ENCODE results near the gene PDCD10.
A peak's percentile ranks its signal among the peaks of the same experiment; 100 is the strongest.

The PDCD10 gene

DNA sequence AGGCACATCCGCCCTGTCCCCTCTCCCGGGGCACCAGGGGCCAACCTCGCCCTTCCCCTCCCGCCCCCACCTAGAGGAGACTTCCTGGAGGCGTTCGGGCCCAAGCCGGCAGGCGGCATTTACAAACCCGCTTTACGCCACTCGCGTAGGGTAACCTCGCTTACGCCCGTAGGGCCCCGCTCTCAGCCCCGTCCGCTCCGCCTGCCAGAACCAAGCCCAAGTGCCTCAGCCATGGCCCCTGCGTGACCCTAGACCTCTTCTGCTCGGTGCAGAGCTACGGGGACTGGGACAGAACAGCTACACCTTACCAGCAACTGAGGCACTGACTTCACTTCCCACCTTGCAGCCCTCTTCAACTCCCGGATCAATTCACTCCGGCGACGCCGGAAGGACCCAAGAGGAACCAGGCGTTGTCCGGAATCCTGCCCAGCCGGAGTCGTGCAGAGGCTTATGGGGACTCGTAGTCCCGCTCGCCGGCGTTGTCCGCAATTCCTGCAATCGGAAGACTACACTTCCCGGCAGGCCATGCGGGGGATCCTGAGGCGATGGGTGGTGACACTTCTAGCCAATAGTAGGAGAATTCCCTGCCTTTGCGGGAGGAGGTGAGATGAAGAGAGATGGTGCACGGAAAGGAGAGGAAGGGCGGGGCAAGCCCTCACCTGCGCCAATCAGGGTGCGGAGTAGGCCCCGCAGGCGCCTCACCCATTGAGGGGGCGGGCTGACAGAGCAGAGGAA lies at the start of gene PDCD10:
TSS of gene PDCD10 (minus strand) at position 395 of the 735 bp plus-strand sequence. CDS start 14,735 bp downstream, outside the sequence.
- DNase-seq (ENCODE audit: low read depth in 2 of 2) = peak; percentile 89 to 90

GRCh38 chr3:167783781-167784180 lies 49.1 kb upstream of the PDCD10 start:
- no peak for DNase-seq (ENCODE audit: low read depth in 2 of 2)

GRCh38 chr3:167780214-167780883 lies 45.7 kb upstream of the PDCD10 start:
- DNase-seq (ENCODE audit: low read depth in 2 of 2) = no peak

GRCh38 chr3:167777356-167777755 lies 42.7 kb upstream of the PDCD10 start:
- DNase-seq (ENCODE audit: low read depth in 2 of 2) = no peak

DNA sequence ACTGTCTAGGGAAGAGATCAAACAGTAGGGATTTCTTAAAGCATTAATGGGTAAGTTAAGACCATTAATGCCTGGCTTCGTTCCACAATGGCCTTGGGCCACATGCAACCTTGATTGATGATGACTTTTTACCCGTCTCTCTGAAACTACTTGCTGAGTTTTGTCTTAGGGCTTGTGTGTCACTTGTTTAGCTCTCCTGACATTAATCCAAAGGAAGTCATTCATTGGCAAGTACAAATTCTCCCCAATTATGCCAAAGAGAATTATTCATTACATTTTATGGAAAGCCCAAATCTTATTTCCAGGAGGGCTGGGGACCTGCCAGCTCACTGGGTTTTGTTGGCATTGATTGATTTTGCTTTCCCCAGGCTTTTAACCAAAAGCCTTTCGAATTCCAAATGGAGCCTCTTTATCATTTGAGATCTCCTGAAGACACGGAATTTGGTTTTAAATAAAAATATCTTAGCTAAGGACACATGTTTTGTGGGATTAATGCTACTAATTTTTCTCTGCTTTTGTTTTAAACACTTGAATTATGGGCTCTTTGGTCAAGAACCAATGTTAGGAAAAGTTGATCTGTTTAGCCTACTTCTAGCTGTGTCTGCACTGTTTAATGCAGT lies 41.5 kb upstream of the PDCD10 start:
- DNase-seq (ENCODE audit: low read depth in 2 of 2) = no peak

DNA sequence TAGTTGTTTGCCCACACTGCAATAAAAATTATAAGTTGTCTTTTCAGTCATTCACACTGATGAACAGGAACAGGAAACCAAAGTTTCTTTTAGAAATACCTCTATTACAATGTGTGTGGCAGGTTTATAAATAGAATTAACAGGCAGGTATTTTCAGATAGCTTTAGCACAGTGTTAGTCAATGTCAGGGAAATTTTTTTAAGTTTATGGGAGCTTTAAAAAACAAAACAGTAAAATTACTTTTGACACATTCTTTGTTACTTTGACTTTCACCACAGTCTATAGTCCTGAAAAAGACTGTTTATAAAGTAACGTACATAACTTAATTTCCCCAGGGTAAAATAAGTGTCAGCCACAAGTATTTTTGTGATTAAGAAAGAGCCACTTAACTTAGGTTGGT lies 38.9 kb upstream of the PDCD10 start:
- DNase-seq (ENCODE audit: low read depth in 2 of 2) = no peak

GRCh38 chr3:167772992-167773391 lies 38.3 kb upstream of the PDCD10 start:
- no peak for DNase-seq (ENCODE audit: low read depth in 2 of 2)

GRCh38 chr3:167762296-167762695 lies 27.6 kb upstream of the PDCD10 start:
- no peak for DNase-seq (ENCODE audit: low read depth in 2 of 2)

DNA sequence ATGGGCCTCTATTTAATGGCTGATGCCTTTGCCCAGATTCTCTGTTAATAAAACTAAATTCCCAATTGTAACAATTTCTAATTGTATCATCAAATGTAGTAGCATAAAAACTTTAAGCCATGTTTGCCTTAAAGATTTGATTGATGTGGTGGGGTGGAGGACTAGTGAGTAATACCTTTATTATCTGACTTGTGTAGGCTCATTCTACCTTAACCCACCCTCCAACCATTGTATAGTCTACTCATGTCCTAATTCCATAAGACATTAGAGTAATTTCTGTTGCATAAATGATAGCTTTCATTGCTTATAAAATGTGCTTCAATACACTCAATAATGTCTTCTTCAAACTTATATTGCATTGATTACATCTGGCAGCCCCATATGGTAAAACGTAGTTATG lies 26.6 kb upstream of the PDCD10 start:
- DNase-seq (ENCODE audit: low read depth in 2 of 2) = no peak

- no peak for DNase-seq (ENCODE audit: low read depth in 2 of 2)
Observed at GRCh38 chr3:167754049-167754448, 19.4 kb upstream of the PDCD10 start.

DNA sequence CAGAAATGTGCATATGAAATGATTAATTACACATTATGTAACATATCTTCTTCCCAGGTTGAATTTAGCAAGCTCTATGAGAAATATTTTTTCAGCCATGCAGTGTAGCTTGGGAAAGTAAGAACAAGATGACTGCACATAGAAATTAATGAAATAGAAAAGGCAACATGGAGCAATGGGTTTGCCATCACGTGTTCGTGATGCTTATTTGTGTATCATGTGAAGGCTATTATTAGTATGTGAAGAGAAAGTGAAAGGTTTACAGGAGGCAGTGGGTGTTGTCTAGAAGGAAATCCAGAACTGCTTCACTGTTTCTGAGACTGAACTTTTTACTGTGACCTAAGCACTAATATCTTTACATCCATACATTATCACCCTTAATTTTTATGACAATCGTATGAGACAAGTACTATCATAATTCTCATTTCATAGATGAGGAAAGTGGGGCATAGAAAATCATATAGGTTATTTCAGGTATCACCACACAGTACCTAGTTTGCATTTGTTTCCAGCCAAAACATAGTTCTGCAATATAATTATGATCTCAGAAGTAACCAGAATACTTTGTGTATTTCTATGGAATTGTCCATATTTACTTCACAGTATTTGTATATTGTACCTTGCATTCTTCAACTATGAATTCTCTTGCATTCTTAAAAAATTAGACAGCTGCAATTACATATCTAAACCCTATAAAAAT lies 15.7 kb upstream of the PDCD10 start:
- DNase-seq (ENCODE audit: low read depth in 2 of 2) = no peak

GRCh38 chr3:167749728-167750127 lies 15.0 kb upstream of the PDCD10 start:
- no peak for DNase-seq (ENCODE audit: low read depth in 2 of 2)

GRCh38 chr3:167749209-167749608 lies 14.5 kb upstream of the PDCD10 start:
- no peak for DNase-seq (ENCODE audit: low read depth in 2 of 2)

DNA sequence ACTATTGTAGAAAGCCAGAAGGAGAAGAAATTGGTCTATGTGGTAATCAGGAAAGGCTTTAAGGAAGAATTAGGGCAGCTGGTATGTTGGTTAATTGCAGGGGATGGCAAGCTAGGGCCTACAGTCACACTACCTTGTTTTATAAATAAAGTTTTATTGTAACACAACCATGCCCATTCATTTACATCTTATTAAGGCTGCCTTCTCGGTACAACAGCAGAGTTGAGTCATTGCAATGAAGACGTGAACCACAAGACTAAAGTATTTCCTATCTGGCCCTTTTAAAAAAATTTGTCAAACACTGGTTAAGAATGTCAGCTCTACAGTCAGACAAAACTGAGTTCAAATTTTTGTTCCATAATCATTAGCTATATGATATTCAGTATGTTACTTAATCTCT lies 9.1 kb upstream of the PDCD10 start:
- DNase-seq (ENCODE audit: low read depth in 2 of 2) = no peak

DNA sequence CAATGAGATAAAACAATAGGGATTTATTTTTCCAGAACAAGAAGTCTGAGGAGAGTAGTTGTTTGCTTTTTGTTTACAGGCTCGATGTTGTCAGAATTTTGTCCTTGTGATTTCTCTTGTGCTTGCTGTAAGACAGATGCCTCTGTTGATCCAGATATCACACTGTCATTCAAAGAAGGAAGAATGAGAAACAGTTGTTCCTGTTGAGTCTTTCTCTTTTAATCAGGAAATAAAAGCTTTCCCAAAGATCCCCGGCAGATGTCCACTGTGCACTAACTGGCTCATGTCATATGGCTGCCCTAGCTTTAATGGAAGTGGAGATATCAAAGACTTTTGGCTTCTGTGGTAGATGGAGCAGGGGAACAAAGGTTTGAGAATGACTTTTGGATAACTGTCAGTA lies 7.6 kb upstream of the PDCD10 start:
- no peak for DNase-seq (ENCODE audit: low read depth in 2 of 2)

DNA sequence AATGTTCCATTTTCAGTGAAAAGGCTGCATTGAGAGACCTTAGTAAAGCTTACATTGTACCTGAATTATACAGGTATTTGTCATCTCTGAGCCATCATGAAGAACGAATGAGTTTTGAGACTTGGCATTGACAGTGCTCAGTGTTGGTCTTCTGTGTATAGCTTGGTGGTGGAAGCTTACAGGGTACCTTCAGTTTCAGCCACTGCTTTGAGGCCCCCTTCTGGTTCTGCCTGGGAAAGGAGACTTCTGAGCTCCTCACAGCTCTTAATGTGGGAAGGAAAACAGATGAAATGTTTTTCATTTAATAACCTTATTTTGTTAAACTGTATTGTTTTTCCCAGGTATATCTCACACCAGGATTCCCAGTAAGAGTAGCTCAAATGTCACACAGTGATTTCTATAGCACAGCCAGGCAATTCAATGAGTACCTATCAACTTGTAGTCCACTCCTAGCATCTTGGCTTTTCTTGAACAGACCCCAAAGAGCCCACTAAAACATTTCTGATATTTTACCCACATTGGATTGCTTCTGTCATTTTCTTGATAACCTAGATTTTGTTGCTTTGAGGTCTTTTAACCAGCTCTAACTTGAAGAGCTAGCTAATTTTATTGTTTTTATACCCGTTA lies 6.4 kb upstream of the PDCD10 start:
- DNase-seq (ENCODE audit: low read depth in 2 of 2) = no peak

DNA sequence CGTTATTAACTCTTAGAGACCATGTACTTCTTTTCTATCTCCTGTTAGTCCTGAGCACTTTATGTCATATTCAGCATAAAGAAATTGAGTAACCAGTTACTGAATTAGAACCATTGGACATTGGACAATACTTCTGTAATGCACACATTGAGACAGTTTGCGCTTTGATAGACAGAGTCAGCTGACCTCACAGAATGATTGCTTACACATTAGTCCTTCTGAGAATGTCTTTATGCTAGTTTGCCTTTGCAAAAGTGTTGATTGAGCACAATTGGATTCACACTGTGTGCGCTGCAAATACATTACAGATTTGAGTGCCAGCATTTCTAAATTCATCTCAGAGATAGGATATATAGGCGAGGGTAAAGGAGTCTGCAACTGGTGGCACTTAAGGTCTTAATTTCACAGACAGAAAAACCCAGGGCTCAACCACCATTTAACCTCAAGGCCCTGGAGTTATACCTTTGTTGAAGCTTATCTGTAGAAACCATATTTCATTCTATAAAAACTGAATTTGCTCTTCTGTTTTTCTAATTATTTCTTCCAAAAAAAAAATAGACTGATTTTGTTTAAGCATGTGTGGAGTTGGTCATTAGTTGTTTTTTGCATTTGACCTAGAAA lies 4.6 kb upstream of the PDCD10 start:
- no peak for DNase-seq (ENCODE audit: low read depth in 2 of 2)

DNA sequence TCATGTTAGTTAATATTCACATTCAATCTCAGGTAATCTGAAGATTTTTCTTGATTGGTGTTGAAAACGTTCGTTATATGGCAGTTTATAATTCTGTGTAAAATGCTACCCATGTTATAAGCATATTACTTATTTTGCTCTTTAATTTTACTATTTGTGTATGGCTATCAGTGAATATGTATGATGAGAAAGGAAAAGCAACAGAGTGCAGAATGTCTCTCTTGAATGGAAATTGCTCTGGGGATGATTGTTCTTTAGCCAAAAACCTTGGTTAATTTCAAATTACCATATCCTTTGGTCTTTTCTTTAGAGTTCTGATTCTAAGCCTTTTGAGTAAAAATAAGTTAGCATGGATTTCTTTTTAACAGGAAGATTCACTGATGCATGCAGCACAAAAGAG lies 3.3 kb upstream of the PDCD10 start:
- no peak for DNase-seq (ENCODE audit: low read depth in 2 of 2)

DNA sequence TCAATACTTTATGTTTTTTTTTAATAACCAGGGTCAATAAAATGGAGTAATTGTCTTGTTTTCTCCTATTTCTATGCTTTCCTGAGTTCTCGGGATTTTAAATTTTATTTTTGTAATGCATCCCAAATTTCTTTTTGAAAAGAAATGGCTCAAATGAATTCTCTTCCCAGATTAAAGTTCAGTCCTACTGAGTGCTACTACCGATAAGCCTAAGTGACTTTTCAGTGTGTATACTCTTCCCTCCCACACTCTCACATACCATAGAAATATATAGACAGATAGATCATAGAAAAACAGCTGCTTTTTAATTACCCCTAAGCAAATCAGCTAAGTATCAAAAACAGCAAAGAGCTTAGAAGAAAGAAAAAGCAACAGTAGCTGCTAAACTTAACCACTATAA lies 2.3 kb upstream of the PDCD10 start:
- no peak for DNase-seq (ENCODE audit: low read depth in 2 of 2)

GRCh38 chr3:167736264-167736787 lies 1.6 kb upstream of the PDCD10 start:
- DNase-seq (ENCODE audit: low read depth in 2 of 2) = no peak
